HCT116 (cell line): ENCODE measurements around the gene TIMM17A.

ENCODE experiments used
- CEBPB ChIP-seq: IDR thresholded peaks from 2 replicates; pipeline ENCODE4 v1.6.1; 2012; ENCODE audit warnings: low read depth
- EGR1 ChIP-seq: IDR thresholded peaks from 2 replicates; pipeline ENCODE4 v1.6.1; 2012; ENCODE audit warnings: low read depth
- EZH2 ChIP-seq: fragments of 200-600 bp; sonication (generic); IDR thresholded peaks from 2 replicates; pipeline ENCODE4 v1.6.1; 2017; ENCODE audit warnings: antibody characterized with exemption, mixed run types
- FOSL1 ChIP-seq: IDR thresholded peaks from 2 replicates; pipeline ENCODE4 v1.6.1; 2012; ENCODE audit warnings: low read depth
- JUND ChIP-seq: IDR thresholded peaks from 2 replicates; pipeline ENCODE4 v1.6.1; 2012
- POLR2A ChIP-seq: IDR thresholded peaks from 2 replicates; pipeline ENCODE4 v1.7.0; 2011; ENCODE audit warnings: borderline replicate concordance; ENCODE audit not compliant: insufficient read depth, insufficient read length; ENCODE audit errors: extremely low read depth
- POLR2AphosphoS5 ChIP-seq: IDR thresholded peaks from 2 replicates; pipeline ENCODE4 v1.6.1; 2011; ENCODE audit warnings: mild to moderate bottlenecking, low read depth, low read length, moderate library complexity
- RAD21 ChIP-seq: IDR thresholded peaks from 2 replicates; pipeline ENCODE4 v1.6.1; 2012; ENCODE audit warnings: low read depth, mild to moderate bottlenecking
- TCF7L2 ChIP-seq: IDR thresholded peaks from 2 replicates; pipeline ENCODE4 v1.7.0; 2011; ENCODE audit warnings: borderline replicate concordance, inconsistent platforms; ENCODE audit not compliant: insufficient read depth, insufficient read length; ENCODE audit errors: extremely low read depth
- YY1 ChIP-seq: IDR thresholded peaks from 2 replicates; pipeline ENCODE4 v1.6.1; 2011; ENCODE audit warnings: low read length, low read depth, moderate library complexity, mild to moderate bottlenecking; ENCODE audit not compliant: insufficient replicate concordance; ENCODE audit errors: extremely low read depth
- ZNF274 ChIP-seq: fragments of 200-500 bp; sonication (Bioruptor generic); IDR thresholded peaks from 2 replicates; pipeline ENCODE4 v1.6.1; 2014; ENCODE audit warnings: mild to moderate bottlenecking, low read depth, low read length, inconsistent platforms
- TF ChIP-seq, protein P1 (sequence below), 3 experiments: fragments of 200-600 bp in 1 of 3; sonication (generic) in 1 of 3; IDR thresholded peaks in 2 of 3; conservative IDR thresholded peaks in 1 of 3; 2 replicates each; pipeline ENCODE4 v1.5.1; 2012 to 2017; ENCODE audit warnings: low read depth in 2 of 3, low read length in 2 of 3, antibody characterized with exemption in 1 of 3, borderline replicate concordance in 1 of 3, control low read depth in 1 of 3, mild to moderate bottlenecking in 1 of 3, mixed read lengths in 1 of 3, mixed run types in 1 of 3, moderate library complexity in 1 of 3; ENCODE audit not compliant: insufficient read depth in 1 of 3
- TF ChIP-seq, protein P2 (sequence below): IDR thresholded peaks from 2 replicates; pipeline ENCODE4 v1.6.1; 2012
- TF ChIP-seq, protein P3 (sequence below): IDR thresholded peaks from 2 replicates; pipeline ENCODE4 v1.6.1; 2012; ENCODE audit warnings: low read depth

DNA sequence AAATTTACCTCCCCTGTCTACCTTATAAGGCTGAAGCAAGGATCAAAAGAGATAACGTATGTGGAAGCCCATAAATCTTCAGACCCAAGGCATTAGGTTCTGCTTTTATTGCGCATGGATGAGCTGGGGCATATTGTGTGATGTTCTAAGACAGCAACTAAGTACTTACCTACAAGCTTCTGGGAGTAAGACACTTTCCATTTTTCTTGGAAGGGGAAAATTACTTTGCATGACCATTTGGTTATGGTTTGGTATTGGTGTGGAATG lies 30.1 kb upstream of the TIMM17A start:
- TF ChIP-seq, protein P1, sequence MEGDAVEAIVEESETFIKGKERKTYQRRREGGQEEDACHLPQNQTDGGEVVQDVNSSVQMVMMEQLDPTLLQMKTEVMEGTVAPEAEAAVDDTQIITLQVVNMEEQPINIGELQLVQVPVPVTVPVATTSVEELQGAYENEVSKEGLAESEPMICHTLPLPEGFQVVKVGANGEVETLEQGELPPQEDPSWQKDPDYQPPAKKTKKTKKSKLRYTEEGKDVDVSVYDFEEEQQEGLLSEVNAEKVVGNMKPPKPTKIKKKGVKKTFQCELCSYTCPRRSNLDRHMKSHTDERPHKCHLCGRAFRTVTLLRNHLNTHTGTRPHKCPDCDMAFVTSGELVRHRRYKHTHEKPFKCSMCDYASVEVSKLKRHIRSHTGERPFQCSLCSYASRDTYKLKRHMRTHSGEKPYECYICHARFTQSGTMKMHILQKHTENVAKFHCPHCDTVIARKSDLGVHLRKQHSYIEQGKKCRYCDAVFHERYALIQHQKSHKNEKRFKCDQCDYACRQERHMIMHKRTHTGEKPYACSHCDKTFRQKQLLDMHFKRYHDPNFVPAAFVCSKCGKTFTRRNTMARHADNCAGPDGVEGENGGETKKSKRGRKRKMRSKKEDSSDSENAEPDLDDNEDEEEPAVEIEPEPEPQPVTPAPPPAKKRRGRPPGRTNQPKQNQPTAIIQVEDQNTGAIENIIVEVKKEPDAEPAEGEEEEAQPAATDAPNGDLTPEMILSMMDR (IDR thresholded peaks at IDR 0.05 in 2 of 3, conservative IDR thresholded peaks at IDR 0.05 in 1 of 3; ENCODE audit: borderline replicate concordance in 1 of 3, insufficient read depth in 1 of 3, low read depth in 2 of 3, low read length in 2 of 3), result no peak
- TF ChIP-seq EZH2 (no peak), FOSL1 (no peak), YY1 (no peak), POLR2AphosphoS5 (no peak), POLR2A (no peak), JUND (no peak), EGR1 (no peak), RAD21 (no peak), ZNF274 (no peak), CEBPB (no peak), TCF7L2 (no peak)
- TF ChIP-seq, protein P2, sequence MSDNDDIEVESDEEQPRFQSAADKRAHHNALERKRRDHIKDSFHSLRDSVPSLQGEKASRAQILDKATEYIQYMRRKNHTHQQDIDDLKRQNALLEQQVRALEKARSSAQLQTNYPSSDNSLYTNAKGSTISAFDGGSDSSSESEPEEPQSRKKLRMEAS, result no peak
- TF ChIP-seq, protein P3, sequence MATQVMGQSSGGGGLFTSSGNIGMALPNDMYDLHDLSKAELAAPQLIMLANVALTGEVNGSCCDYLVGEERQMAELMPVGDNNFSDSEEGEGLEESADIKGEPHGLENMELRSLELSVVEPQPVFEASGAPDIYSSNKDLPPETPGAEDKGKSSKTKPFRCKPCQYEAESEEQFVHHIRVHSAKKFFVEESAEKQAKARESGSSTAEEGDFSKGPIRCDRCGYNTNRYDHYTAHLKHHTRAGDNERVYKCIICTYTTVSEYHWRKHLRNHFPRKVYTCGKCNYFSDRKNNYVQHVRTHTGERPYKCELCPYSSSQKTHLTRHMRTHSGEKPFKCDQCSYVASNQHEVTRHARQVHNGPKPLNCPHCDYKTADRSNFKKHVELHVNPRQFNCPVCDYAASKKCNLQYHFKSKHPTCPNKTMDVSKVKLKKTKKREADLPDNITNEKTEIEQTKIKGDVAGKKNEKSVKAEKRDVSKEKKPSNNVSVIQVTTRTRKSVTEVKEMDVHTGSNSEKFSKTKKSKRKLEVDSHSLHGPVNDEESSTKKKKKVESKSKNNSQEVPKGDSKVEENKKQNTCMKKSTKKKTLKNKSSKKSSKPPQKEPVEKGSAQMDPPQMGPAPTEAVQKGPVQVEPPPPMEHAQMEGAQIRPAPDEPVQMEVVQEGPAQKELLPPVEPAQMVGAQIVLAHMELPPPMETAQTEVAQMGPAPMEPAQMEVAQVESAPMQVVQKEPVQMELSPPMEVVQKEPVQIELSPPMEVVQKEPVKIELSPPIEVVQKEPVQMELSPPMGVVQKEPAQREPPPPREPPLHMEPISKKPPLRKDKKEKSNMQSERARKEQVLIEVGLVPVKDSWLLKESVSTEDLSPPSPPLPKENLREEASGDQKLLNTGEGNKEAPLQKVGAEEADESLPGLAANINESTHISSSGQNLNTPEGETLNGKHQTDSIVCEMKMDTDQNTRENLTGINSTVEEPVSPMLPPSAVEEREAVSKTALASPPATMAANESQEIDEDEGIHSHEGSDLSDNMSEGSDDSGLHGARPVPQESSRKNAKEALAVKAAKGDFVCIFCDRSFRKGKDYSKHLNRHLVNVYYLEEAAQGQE, result no peak
